ENCODE results near the gene RSRC1.
A peak's percentile ranks its signal among the peaks of the same experiment; 100 is the strongest.
"Not testable (repeated sequence)": the region's sequence is repeated elsewhere in the genome, so short reads cannot be mapped to it uniquely, and the experiment has no call there.

Gene RSRC1

DNA sequence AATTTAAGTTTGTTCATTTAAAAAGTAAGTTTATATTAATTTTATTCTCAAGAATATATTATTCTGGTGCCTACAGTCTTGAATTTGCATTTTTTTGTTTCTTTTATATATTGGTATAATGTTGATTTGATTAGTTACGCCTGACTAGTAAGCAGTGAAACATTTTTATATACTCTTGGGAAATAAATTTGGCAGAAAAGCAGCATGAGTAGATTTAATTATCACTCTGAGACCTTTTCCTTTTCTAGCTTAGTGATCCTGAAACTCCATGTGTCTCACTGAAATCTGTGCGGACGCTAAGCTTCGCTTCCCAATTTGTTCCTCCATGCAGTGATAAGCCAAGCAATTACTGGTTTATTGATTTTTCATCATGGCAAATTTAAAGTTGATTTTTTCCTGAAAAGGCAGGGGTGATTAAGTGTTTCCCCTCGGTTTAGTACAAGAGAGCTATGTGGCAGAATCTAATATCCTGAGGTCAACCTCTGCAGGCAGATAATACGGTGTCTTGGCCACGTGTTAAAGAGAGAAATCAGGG lies 373.9 kb downstream of the RSRC1 start:
- no peak for DNase-seq

DNA sequence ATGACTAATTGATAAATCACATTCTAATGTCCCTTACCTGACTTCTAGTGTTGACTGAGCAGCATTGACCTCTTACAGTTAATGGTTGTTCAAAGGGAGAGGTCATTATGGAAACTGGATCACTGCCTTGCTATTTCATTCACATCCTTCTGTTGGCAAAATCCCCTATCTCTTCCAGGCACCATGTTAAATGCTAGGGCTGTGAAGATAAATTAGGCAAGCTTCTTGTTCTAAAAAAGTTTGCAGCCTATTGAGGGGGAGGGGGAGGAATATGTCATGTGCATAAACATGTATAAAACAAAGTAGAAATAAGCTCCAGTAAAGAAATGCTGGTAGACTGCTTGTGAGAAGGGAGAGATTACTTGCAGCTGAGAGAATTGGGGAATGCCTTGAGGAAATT lies 376.3 kb downstream of the RSRC1 start:
- DNase-seq = no peak

DNA sequence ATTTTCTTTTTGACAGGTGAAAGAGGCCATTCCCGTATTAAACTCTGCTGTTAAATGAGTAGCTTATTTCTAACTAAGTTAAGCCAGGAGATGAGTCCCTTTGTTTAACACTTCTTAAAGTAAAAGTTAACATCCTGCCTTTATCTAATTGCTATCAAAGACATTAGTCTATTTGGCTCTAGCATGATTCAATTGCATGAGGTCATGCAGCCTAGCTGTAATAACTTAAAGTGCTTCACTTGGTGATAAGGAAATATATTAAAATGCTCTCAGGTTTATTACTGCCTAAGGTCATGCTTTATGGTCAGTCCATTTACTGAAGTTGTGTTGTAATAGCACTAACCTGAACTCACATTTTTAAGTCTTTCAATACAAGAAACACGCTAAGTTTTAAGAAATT lies 378.8 kb downstream of the RSRC1 start:
- no peak for DNase-seq

DNA sequence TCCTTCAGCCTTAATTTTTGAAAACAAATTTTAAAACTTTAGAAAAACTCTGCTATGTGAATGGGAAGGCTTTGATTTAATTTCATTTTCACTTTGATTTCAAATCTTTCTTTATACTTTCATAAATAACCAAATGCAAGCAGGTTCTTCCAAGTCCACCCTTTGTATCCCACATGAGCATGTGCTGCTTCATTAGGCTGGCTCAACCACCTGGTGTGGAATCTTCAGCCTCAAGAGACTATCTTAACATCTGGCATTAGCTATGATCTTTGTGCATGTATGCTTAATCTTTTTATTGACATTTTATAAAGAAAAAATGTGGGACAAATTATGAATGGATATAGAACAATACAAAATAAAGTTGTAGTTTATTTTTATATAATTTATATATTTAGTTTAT lies 379.3 kb downstream of the RSRC1 start:
- no peak for DNase-seq

DNA sequence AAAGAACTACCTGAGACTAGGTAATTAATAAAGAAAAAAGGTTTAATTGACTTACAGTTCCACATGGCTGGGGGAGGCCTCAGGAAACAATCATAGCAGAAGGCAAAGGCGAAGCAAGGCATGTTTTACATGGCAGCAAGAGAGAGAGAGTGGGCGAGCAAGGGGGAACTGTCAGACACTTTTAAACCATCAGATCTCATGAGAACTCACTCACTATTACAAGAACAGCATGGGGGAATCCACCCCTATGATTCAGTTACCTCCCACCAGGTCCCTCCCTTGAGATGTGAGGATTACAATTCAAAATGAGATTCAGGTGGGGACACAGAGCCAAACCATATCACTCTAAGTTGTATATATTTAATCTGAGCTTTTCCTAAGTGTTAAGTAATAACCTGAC lies 382.1 kb downstream of the RSRC1 start:
- DNase-seq = no peak

DNA sequence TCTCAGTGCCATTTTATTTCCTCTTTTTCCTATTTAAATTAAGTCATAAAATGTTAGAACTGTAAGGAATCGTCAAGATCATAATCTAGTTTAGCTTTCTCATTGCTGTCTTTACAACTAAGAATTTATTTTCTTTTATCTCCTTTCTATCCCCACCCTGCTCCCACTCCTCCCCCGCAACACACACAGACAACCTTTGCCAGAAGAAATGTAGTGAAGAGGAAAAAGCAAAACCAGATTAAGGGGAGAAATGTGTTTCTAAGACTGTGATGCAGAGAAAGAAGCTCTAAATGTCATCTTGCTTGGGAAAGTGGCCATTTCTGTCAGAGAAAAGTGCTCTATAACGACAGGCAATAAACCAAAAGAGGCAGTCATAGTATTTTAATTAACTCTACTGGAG lies 382.8 kb downstream of the RSRC1 start:
- DNase-seq = no peak

DNA sequence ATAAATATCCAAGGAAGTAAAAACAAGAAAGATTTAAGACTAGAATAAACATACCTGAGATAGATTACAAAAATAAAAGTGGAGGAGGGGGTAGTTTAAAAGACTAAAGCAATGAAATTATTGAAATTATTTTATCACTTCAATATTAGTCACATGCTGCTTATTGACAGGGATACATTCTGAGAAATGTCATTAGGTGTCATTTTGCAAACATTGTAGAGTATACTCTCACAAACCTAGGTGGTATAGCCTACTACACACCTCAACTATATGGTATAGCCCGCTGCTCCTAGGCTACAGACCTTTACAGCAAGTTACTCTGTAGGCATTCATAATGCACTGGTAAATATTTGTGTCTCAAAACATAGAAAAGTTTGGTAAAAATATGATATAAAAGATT lies 384.0 kb downstream of the RSRC1 start:
- no peak for DNase-seq

DNA sequence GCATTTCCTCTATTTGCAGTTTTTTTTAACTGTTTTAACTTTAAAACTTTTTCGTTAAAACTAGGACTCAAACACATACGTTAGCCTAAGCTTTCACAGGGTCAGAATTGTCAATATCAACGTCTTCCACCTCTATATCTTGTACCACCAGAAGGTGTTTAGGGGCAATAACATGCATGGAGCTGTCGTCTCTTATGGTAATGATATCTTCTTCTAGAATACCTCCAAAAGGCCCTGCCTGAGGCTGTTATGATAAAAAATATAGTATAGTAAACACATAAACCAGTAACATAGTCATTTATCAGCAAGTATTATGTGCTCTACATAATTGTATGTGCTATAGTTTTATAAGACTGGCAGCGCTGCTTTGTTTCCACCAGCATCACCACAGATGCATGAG lies 384.8 kb downstream of the RSRC1 start:
- no peak for DNase-seq

DNA sequence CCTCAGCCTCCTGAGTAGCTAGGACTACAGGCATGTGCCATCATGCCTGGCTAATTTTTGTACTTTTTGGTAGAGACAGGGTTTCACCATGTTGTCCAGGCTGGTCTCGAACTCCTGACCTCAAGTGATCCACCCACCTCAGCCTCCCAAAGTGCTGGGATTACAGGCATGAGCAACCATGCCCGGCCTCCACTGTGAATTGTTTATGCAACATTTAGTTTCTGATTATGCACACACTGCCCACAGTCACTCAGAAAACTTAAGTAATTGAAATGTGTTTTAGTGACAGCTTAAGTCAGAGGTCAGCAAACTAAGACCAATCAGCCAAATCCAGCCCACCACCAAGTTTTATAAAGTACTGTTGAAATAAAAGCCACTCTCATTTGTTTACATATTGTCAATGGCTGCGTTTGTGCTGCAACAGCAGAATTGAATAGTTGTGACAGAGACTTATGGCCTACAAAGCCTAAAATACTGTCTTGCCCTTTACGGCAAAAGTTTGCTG lies 385.6 kb downstream of the RSRC1 start:
- not testable (repeated sequence) for DNase-seq

DNA sequence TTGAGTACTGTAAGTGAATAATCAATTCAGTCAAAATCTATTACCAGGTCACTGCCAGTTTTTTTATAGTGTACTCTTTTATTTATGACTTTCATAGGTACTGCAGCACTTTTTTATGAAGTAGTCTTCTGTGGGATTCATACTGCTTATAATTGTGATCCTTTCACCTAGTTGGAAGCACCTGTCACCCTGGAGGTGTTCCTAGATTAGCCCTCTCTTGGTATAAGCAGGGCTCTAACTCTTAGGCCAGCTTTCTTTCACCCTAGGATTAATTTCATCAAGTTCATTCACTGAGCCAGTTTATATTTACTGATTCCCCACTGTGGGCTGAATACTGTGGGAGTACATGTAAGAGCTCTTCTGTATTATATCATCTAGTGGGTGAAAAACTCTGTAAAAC lies 395.2 kb downstream of the RSRC1 start:
- no peak for DNase-seq

DNA sequence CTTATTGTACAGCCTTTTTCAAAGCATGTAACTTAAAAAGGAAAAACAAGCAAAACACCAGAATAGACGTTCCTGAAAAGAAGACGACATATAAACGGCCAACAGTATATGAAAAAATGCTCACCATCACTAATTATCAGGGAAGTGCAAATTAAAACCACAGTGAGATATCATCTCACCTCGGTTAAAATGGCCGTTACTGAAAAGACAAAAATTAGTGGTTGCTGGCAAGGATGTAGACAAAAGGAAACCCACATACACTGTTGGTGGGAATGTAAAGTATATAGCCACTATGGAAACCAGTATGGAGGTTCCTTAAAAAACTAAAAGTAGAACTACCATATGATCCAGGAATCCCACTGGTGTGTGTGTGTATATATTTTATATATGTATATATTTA lies 396.6 kb downstream of the RSRC1 start:
- no peak for DNase-seq

DNA sequence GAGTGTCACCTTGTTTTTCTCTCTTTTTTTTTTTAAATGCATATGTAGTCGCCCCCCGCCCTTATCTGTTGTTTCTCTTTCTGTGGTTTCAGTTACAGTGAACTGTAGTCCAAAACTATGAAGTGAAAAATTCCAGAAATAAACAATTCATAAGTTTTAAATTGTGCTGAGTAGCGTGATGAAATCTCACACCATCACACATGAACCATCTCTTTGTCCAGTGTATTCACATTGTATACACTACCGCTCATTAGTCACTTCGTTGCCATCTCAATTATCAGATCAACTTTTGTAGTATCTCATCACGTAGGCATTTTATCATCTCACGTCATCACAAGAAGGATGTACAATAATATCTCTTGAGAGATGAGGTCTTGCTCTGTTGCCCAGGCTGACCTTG lies 398.6 kb downstream of the RSRC1 start:
- no peak for DNase-seq

DNA sequence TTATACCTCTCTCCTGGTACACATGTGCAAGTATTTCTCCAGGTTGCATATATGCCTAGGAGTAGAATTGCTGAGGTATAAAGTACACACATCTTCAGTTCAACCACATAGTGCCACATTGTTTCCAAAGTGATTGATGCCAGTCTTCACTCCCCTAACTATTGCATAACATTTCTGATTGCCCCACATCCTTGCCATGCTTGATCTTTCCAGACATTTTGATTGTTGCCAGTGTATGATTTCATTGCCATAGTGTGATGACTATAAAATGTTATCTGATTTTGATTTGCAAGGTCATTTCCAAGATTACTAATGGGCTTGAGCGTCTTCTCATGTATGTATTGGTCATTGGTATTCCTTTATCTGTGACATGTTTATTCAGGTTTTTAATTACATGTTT lies 400.0 kb downstream of the RSRC1 start:
- DNase-seq = no peak

DNA sequence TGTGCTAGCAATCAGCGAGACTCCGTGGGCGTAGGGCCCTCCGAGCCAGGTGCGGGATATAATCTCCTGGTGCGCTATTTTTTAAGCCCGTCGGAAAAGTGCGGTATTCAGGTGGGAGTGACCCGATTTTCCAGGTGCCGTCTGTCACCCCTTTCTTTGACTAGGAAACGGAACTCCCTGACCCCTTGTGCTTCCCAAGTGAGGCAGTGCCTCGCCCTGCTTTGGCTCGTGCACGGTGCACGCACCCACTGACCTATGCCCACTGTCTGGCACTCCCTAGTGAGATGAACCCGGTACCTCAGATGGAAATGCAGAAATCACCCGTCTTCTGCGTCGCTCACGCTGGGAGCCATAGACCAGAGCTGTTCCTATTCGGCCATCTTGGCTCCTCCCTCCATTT lies 406.8 kb downstream of the RSRC1 start:
- DNase-seq = not testable (repeated sequence)

DNA sequence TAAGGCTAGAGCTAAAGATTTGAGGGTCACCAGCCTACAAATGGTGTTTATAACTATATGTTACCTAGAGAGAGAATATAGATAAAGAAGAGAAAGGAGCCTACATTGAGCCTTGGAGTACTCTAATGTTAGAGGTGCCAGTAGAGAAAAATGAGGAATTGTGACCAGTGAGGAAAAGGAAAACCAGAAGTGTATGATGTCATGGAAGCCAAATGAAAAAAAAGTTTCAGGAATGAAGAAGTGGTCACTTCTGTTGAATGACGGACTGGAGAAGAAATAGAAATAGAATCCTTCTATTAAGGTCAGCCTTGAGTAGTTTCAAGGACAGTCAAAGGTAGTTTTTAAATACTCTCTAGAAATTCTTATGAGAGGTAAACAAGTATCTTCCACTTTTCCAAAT lies 409.9 kb downstream of the RSRC1 start:
- no peak for DNase-seq

DNA sequence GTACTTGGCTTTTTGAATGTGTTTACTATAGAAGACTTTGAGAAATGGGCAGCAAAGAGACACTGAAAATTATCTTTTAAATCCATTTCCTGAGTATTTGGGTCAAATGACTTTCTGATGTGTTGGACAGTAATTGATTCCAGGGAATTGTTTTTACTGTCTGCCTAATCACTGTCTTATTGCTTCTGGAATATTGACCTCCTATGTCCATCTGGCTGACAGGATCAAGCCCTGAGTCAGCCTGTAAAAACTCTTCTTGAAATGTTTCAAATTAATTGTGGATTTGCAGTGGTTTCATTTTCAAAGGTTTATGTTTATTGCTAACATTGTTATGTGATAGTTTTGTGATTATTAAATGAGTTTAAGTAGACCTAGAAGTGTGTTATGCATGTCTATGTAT lies 410.5 kb downstream of the RSRC1 start:
- no peak for DNase-seq

DNA sequence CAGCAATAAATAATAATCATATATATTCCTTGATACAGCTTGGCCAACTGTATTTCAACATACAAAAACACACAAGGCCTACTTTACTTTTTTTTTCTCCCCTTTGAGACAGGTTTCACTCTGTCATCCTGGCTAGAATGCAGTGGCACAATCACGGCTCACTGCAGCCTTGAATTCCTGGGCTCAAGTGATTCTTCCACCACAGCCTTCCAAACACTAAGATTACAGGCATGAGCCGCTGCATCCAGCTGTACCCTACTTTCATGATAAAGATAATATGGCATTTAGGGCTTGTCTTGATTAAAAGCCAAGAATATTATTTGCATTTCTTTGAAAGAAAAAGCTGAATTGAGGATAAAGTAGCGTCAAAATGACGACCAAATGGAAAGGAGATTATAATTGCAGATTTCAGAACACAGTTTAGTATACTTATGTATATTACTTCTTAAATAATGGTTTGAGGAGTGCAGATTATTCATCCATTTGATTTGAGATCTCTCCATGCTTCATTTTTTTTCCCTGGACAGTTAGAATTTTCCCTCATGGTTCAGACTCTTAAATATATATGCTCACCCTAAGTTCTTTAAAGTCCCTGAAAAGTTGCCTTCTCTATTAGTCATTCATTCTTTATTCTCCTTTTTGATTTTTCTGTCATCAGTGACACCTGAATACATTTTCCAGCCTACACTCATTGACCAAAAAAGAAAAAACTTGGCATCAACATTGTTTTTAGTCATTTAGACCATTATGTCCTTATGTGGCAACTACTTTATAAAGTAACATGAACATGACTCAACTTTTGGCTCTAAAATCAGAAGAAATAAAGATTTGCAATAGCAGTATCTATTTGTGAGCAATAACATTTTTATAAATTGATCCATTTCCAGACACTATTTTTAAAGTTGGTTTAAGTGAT lies 412.6 kb downstream of the RSRC1 start:
- DNase-seq = no peak

DNA sequence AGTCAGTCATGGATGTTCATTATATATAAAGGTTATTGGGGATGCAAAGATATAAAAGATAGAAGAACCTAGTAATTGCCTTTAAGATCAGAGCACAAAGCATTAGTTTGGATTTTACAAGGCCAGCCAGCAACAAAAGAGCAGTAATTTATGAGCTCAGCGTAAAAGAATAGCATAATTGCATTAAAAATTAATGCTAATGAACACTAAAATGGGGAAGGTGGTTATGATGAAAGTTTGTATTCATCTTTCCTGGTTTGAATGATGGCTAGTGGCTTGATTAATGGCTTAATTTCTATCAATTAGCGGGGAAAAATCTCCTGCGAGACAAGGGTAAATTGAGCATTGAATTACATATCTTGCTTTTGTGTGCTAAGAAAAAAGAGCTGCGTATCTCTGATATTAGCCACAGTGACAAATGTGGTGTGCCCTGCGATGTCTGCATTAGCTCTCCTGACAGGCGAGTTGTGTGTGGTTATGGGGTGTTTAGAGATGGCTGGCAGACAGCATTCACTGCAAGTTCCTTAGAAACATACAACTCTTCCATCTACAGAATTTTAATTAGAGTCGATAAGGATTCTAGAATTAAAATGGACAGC lies 418.3 kb downstream of the RSRC1 start:
- DNase-seq = no peak

DNA sequence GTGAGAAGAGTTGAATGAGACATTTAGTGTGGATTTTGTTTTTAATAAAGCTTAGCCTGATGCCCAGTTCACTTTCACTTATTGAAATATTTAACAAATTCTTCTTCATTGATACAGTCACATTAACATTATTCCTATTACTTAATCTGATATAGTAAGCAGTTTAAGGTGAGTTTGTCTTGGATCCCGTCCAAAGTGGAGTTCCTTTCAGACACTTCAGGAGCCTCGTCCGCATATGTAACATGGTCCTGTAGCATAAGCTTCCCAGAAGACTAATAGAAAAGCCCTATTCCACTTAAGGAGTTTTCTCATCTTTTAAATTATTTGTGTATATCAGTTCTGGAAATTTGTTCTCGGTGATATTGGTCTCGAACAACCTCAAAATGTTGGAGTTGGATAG lies 421.4 kb downstream of the RSRC1 start:
- DNase-seq = no peak

DNA sequence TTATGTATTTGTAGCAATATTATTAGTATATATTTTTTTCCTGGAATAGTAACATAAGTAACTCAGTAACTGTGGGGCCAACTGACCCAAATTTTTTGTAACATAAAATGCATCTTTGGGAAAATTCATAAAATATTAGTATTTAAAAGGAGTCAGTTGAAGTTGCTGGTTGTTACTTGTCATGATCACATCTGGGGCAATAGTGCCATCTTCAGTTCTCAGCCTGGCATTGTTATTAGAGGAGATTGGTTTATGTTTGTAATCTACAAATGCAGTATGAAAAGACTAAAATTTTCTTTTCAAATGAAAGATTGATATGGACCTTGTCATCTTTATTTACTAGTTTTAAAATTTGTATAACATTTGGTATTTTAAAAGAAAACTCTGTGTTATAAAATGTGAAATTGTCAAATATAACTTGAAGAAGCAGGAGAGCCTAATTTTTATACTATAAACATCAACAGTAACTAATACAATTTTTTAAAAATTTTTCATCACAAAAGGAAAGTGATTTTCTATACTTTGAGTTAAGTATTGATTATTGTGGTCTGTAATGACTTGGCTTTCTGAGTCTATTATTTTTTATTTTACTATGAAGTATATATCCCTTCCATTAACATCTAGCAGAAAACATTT lies 422.3 kb downstream of the RSRC1 start:
- peak; percentile 9 for DNase-seq

DNA sequence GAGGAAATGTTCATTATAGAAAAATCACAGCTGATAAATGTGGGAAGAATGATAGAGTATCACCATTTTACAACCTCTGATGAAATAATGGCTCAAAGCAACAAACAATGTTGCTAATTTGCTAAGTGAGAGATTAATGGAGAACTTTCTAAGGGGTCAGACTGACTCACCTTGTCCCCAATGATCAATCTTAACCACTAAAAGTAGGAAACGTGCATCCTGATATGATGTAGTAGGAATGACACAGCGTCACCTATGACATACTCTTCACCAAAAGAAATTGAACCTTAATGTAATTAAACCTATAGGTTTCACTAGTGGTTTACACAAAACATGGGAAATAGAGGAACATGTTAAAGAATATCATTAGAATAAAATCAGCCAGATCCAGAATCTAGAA lies 426.0 kb downstream of the RSRC1 start:
- DNase-seq = no peak

DNA sequence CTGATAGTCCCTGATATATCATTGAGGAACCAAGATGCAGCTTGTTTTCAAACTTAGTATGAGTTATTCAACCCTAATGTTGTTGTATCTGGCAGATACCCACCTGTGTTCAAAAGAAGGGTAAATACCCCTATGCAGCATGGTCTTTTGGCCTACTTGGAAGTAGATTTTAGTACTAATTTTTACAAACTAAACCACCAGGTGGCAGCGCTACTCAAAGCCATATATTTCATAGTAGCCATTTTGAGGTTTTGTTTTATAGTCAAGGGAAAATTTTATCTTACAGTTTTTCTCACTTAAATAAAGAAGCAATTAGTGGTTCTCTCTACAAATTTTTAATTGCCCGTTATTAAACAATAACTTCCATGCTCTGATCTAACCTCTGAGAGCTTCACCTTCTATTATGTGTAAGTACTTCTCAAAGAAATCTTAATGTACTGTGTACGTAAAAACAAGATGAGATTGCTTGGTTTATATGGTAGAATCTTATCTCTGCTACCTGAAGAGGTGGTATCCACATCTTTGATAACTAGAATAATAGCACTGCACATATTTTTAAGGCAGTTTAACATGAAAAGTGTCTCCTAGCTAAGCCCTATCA lies 429.6 kb downstream of the RSRC1 start:
- peak; percentile 20 for DNase-seq

DNA sequence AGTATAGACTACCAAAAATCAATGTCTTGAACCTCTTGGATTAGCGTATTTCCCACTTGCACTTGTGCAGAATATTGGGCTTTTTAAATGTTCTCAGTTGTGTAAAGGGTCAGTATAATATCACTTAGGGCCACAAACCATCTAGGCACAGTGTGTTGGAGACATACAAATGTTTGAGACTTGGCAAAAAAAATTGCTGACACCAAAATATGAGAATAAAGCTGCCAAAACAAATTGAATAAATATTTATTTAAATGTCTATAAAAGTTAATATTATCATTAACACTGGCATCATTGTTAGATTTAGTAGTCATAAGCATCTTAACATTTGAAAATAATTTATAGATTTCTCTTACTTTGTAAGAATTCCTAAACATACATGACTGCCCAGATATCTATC lies 430.2 kb downstream of the RSRC1 start:
- no peak for DNase-seq
